ENCODE measurements around the gene ARMH2.

DNA sequence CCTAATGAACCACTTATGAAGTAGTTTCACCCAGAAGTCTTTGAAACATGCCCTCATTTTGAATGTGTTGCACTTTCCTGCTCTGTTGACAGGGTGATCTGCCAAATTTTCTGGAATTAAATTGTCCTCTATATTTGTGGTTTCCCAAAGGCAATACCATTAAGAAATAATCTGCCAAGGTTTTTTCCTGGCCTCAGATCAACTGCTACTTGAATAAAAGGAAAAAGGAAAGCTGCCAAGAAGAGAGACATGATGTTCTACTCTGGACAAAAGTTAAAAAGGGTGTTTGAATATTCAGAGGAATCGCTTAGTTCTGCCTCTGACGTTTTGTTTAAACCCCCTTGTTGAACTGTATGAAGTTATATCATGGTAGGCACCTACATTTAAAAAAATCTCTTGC lies 37.4 kb upstream of the ARMH2 start:
- TF ChIP-seq BHLHE40 (IDR thresholded peaks at IDR 0.05; ENCODE audit: borderline replicate concordance) (no peak), TARDBP (IDR thresholded peaks at IDR 0.05) (no peak), SP1 (IDR thresholded peaks at IDR 0.05) (no peak), ZNF384 (IDR thresholded peaks at IDR 0.05) (no peak), ELF4 (IDR thresholded peaks at IDR 0.05) (no peak), HDGF (IDR thresholded peaks at IDR 0.05; ENCODE audit: borderline replicate concordance) (no peak)
- TF ChIP-seq, protein P1, sequence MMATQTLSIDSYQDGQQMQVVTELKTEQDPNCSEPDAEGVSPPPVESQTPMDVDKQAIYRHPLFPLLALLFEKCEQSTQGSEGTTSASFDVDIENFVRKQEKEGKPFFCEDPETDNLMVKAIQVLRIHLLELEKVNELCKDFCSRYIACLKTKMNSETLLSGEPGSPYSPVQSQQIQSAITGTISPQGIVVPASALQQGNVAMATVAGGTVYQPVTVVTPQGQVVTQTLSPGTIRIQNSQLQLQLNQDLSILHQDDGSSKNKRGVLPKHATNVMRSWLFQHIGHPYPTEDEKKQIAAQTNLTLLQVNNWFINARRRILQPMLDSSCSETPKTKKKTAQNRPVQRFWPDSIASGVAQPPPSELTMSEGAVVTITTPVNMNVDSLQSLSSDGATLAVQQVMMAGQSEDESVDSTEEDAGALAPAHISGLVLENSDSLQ (IDR thresholded peaks at IDR 0.05), result no peak

Measured in HEK293T (cell line).